ENCODE data around the gene MYOM1. TPM values are rescaled to one million over a fixed set of nuclear protein-coding genes. Genes with fewer than 3 reads are reported as not detected.

The MYOM1 gene
- total RNA-seq, 3 donors from 2014 or later = 3.1 to 6.9 (median 5.9) TPM

GRCh38 chr18:3218819-3219218 lies 949 bp downstream of the MYOM1 start:
- intact Hi-C loops (cut with DNase I; ENCODE audit: low total_unique reads) = no loop called here
- no peak overlapping the region for H3K27ac ChIP-seq

GRCh38 chr18:3217948-3218647 lies 1.7 kb downstream of the MYOM1 start:
- no peaks in the 10 kb centered on the region for H3K4me1 ChIP-seq
- no peak overlapping the region for H3K4me3 ChIP-seq
- H3K27me3 ChIP-seq = no peaks in the 10 kb centered on the region
- no peaks in the 10 kb centered on the region for H3K36me3 ChIP-seq
- no peak overlapping the region for H3K27ac ChIP-seq
- no peak for TF ChIP-seq CTCF (IDR thresholded peaks at IDR 0.05)
- no peaks in the 10 kb centered on the region for H3K9me3 ChIP-seq
- intact Hi-C loops (cut with DNase I; ENCODE audit: low total_unique reads) = no loop called here
- DNase-seq (ENCODE audit: low spot score in 2 of 2) = no peak

More at GRCh38 chr18:3218819-3219218, 949 bp downstream of the MYOM1 start:
- Histone ChIP-seq H3K4me3 (peak overlapping the region in 1 of 3 donors; percentile 8), H3K9me3 (no peaks in the 10 kb centered on the region), H3K27me3 (no peaks in the 10 kb centered on the region), H3K4me1 (no peaks in the 10 kb centered on the region), H3K36me3 (no peaks in the 10 kb centered on the region)
- no peak for DNase-seq (ENCODE audit: low spot score in 2 of 2)
- TF ChIP-seq CTCF (IDR thresholded peaks at IDR 0.05) (no peak), POLR2A (IDR thresholded peaks at IDR 0.05) (no peak), POLR2AphosphoS5 (IDR thresholded peaks at IDR 0.05) (no peak)

- Histone ChIP-seq H3K4me1 (no peaks in the 10 kb centered on the region), H3K27me3 (no peaks in the 10 kb centered on the region), H3K27ac (no peak overlapping the region), H3K36me3 (no peaks in the 10 kb centered on the region), H3K9me3 (no peaks in the 10 kb centered on the region), H3K4me3 (no peak overlapping the region)
- TF ChIP-seq POLR2AphosphoS5 (IDR thresholded peaks at IDR 0.05) = no peak
- TF ChIP-seq CTCF (IDR thresholded peaks at IDR 0.05) = no peak
- no peak for TF ChIP-seq POLR2A (IDR thresholded peaks at IDR 0.05)
- intact Hi-C loops (cut with DNase I; ENCODE audit: low total_unique reads) = no loop called here
- DNase-seq (ENCODE audit: low spot score in 2 of 2) = no peak
These were observed 2.8 kb downstream of the MYOM1 start for GRCh38 chr18:3216987-3217386.

GRCh38 chr18:3214855-3215637 lies 4.7 kb downstream of the MYOM1 start:
- no peak for TF ChIP-seq POLR2AphosphoS5 (IDR thresholded peaks at IDR 0.05)
- no peak for TF ChIP-seq CTCF (IDR thresholded peaks at IDR 0.05)
- no peak for TF ChIP-seq POLR2A (IDR thresholded peaks at IDR 0.05)
- no peak overlapping the region for H3K27ac ChIP-seq
- no peaks in the 10 kb centered on the region for H3K9me3 ChIP-seq
- H3K4me1 ChIP-seq = no peaks in the 10 kb centered on the region
- H3K27me3 ChIP-seq = no peaks in the 10 kb centered on the region
- H3K36me3 ChIP-seq = no peaks in the 10 kb centered on the region
- DNase-seq (ENCODE audit: low spot score in 2 of 2) = no peak
- intact Hi-C loops (cut with DNase I; ENCODE audit: low total_unique reads) = loop anchor here (2.0 kb wide), 1 partner anchor 16 kb away; no protein-coding TSS in a partner anchor
- H3K4me3 ChIP-seq = no peak overlapping the region
